Measurements from ENCODE around the gene ALAS1.

- TF ChIP-seq CTCF (conservative IDR thresholded peaks at IDR 0.05) (no peak), EZH2 (IDR thresholded peaks at IDR 0.05; ENCODE audit: low read depth) (no peak)
These were observed 12.6 kb downstream of the ALAS1 start for GRCh38 chr3:52210550-52211046.

Data from PC-9 (cell line).